Body of pancreas (tissue), 4 donors: ENCODE measurements around the gene APLNR. TPM values are rescaled to one million over a fixed set of nuclear protein-coding genes. Genes with fewer than 3 reads are reported as not detected.

Experiments
- ATAC-seq: fragments of 150-250 bp; one replicate; pipeline ENCODE4 v1.9.1; 2016
- DNase-seq, 4 donors: peaks; one replicate each; pipeline ENCODE4 v3.0.0-alpha.2; 2019
- H3K27ac ChIP-seq, 4 donors: fragments of 200-600 bp; sonication (generic); 1 replicate in 3 of 4; 2 replicates in 1 of 4; pipeline versions ENCODE4 v1.5.1 to v1.6.1; 2016 to 2019; ENCODE audit warnings: mild to moderate bottlenecking in 1 of 4, mixed read lengths in 1 of 4, moderate library complexity in 1 of 4
- H3K27me3 ChIP-seq, 2 donors: fragments of 200-600 bp; sonication (generic); one replicate each; pipeline ENCODE4 v1.6.0; 2016; ENCODE audit warnings: mild to moderate bottlenecking in 1 of 2
- H3K36me3 ChIP-seq, 2 donors: fragments of 200-600 bp; sonication (generic); replicated peaks in 1 of 2; 2 replicates each; pipeline ENCODE4 v1.5.1; 2016; ENCODE audit warnings: low read depth in 2 of 2; ENCODE audit not compliant: insufficient read depth in 1 of 2
- H3K4me1 ChIP-seq: fragments of 200-600 bp; sonication (generic); one replicate; pipeline ENCODE4 v1.6.0; 2016
- H3K4me3 ChIP-seq, 2 donors: fragments of 200-600 bp; sonication (generic); 1 replicate in 1 of 2; 2 replicates in 1 of 2; pipeline ENCODE4 v1.5.1; 2016 to 2019
- H3K9me3 ChIP-seq, 3 donors: fragments of 200-600 bp; sonication (generic); 1 replicate in 2 of 3; 2 replicates in 1 of 3; pipeline ENCODE4 v1.5.1; 2016
- POLR2A ChIP-seq, 3 donors: fragments of 450-650 bp; IDR thresholded peaks; one replicate each; pipeline ENCODE4 v1.6.1; 2016; ENCODE audit warnings: antibody characterized with exemption in 3 of 3, mild to moderate bottlenecking in 2 of 3
- WGBS, 2 donors: methylation state at CpG; one replicate each; pipeline ENCODE4 v1.1.5; 2017; 5-methylcytosine and 5-hydroxymethylcytosine counted together
- intact Hi-C: fragments of 100-400 bp; cut with DNase I; formaldehyde crosslinking; loops from one replicate; pipeline ENCODE4 v1.15.1; 2023
- total RNA-seq, 2 donors: library from RNA; depleted of rRNA; stranded (reverse); fragments of >200 nt; gene quantifications; one replicate each; pipeline ENCODE4 v1.1.0, GENCODE V29; 2016
- TF ChIP-seq, protein P1 (sequence below), 7 experiments: fragments of 450-650 bp in 4 of 7; fragments of 200-600 bp in 3 of 7; sonication (generic) in 3 of 7; IDR thresholded peaks; one replicate each; pipeline ENCODE4 v1.5.1; 2016 to 2019; ENCODE audit warnings: antibody characterized with exemption in 7 of 7

The APLNR gene
- total RNA-seq, 2 donors from 2014 or later: 0.66 to 1.3 TPM

DNA sequence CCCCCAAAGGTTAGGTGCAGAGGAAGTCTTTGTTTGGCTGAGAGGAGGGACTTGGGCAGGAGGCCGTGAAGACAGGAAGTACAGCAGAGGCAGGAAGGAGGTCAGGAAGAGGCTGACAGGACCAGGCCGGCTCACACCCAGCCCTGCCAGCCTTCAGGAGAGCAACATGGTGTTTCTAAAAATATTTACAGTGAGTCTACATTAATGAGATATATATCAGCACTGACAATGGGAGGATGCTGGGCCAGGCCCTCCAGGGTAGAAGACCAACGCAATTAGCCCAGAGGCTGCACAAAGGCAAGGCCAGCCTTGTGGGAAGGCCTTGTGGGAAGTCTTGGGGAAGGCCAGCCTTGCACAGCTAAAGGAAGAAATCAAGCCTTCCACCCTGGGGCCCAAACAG, 7.9 kb upstream of the APLNR start:
- no peaks in the 10 kb centered on the region for H3K4me1 ChIP-seq
- WGBS, 2 donors: 57 to 68% methylated on average over 3 of the region's 3 CpGs
- intact Hi-C loops: no loop called here
- no peaks in the 10 kb centered on the region for H3K27me3 ChIP-seq
- H3K9me3 ChIP-seq: no peaks in the 10 kb centered on the region
- no peak overlapping the region for H3K27ac ChIP-seq
- no peak overlapping the region for H3K4me3 ChIP-seq
- no peaks in the 10 kb centered on the region for H3K36me3 ChIP-seq
- ATAC-seq (no peak), DNase-seq (no peak)
- TF ChIP-seq, protein P1, sequence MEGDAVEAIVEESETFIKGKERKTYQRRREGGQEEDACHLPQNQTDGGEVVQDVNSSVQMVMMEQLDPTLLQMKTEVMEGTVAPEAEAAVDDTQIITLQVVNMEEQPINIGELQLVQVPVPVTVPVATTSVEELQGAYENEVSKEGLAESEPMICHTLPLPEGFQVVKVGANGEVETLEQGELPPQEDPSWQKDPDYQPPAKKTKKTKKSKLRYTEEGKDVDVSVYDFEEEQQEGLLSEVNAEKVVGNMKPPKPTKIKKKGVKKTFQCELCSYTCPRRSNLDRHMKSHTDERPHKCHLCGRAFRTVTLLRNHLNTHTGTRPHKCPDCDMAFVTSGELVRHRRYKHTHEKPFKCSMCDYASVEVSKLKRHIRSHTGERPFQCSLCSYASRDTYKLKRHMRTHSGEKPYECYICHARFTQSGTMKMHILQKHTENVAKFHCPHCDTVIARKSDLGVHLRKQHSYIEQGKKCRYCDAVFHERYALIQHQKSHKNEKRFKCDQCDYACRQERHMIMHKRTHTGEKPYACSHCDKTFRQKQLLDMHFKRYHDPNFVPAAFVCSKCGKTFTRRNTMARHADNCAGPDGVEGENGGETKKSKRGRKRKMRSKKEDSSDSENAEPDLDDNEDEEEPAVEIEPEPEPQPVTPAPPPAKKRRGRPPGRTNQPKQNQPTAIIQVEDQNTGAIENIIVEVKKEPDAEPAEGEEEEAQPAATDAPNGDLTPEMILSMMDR (IDR thresholded peaks at IDR 0.05): no peak
- TF ChIP-seq POLR2A (IDR thresholded peaks at IDR 0.05): no peak

DNA sequence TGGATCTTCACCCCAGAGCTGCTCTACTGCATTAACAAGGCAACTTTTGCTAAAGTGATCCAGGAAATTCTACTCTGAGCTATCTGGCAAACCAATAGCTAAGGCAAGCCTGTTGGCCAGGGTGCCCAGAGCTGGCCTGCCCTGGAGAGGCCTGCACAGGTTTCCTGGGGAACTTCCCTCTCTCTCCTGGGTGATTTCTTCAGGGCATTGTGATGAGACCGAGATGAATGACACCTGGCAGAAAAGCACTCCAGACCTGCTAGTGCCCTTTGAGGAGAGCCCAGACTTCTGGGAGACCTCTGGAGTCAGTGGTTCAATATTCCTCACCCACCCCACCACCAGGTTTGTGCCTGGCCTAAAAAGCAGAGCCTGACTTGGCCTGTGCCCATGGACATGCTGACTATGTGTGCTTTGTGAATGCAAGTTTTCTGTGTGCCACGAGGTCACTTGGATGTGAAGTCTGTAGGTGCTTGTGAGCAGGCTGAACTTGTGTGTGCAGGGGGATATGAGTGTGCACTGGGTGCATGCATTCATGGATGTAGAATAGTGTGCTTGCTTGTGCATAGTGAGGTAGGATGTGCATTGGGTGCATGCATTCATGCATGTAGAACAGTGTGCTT, 4.4 kb upstream of the APLNR start:
- Histone ChIP-seq H3K27ac (no peak overlapping the region), H3K4me1 (no peaks in the 10 kb centered on the region), H3K36me3 (no peaks in the 10 kb centered on the region), H3K9me3 (no peaks in the 10 kb centered on the region), H3K4me3 (no peak overlapping the region), H3K27me3 (no peaks in the 10 kb centered on the region)
- TF ChIP-seq POLR2A (IDR thresholded peaks at IDR 0.05): no peak
- TF ChIP-seq, protein P1 (IDR thresholded peaks at IDR 0.05): no peak
- WGBS, 2 donors: 44 to 50% methylated on average over 2 of the region's 2 CpGs
- DNase-seq: no peak
- intact Hi-C loops: no loop called here
- no peak for ATAC-seq

DNA sequence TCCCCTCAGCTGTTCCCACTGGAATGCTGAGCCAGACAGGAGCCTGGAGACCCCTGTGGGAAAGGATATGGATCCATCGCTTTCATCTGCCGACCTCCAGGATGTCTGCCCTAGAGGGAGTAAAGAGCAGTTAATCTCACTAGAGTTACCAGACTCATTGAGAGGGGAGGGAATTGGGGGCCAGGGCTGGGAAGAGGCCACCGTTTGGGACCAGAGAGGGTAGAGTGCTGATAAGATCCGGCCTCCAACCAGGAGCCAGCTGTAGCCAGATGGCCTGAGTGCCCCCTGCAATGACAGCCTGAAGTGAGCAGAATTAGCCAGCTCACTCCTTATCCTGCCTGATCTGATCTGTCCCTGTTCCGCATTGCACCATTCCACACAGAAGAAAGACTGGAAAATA, 3.7 kb upstream of the APLNR start:
- 44 to 49% methylated on average over 5 of the region's 5 CpGs for WGBS, 2 donors
- DNase-seq (no peak), ATAC-seq (no peak)
- H3K27me3 ChIP-seq: no peaks in the 10 kb centered on the region
- intact Hi-C loops: no loop called here
- no peak overlapping the region for H3K27ac ChIP-seq
- TF ChIP-seq, protein P1 (IDR thresholded peaks at IDR 0.05): no peak
- TF ChIP-seq POLR2A (IDR thresholded peaks at IDR 0.05): no peak
- H3K4me3 ChIP-seq: no peak overlapping the region
- H3K9me3 ChIP-seq: no peaks in the 10 kb centered on the region
- H3K4me1 ChIP-seq: no peaks in the 10 kb centered on the region
- H3K36me3 ChIP-seq: no peaks in the 10 kb centered on the region

DNA sequence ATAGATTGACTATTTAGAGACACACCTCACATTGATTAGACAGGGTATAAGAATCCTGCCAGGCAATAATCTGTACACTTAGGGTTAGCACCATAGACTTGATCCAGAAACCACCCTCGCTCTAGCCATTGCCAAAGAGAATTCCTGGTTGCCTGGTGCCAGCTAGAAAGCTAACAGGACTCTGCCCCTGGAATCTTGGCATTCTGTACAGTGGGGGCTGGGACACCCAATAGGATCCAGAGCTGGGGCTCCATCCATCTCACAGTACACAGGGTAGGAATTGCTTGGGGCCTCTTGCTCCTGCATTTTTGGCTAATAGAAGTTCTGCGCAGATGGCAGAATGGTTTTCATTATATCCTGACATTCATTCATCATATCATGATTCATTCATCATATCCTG, 3.0 kb upstream of the APLNR start:
- H3K36me3 ChIP-seq: no peaks in the 10 kb centered on the region
- H3K9me3 ChIP-seq: no peaks in the 10 kb centered on the region
- ATAC-seq (no peak), DNase-seq (no peak)
- no peak overlapping the region for H3K4me3 ChIP-seq
- H3K4me1 ChIP-seq: no peaks in the 10 kb centered on the region
- H3K27me3 ChIP-seq: no peaks in the 10 kb centered on the region
- no peak for TF ChIP-seq POLR2A (IDR thresholded peaks at IDR 0.05)
- TF ChIP-seq, protein P1 (IDR thresholded peaks at IDR 0.05): no peak
- WGBS, 2 donors: 53 to 79% methylated on average over 2 of the region's 2 CpGs
- H3K27ac ChIP-seq: no peak overlapping the region
- intact Hi-C loops: no loop called here

DNA sequence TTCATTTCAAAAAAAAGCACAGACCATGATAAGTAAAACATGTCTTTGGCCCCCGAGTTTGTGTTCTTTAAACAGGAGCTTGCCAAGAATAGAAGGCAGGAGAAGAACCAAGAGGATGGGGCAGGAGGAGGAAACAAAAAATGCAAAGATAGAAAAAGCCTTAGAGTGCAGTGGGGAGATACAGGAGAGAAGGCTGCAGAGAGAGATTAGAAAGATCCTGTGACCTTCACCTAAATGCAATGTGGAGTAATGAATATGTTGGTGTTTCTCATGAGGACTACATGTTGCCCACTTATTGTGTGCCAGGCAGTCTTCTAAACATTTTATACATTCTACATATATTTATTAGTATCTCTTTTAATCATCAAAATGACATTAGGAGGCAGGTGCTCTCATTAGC, 2.3 kb upstream of the APLNR start:
- WGBS, 2 donors: 61 to 74% methylated on average over 1 of the region's 1 CpG
- ATAC-seq: no peak
- Histone ChIP-seq H3K27ac (no peak overlapping the region), H3K4me1 (no peaks in the 10 kb centered on the region), H3K27me3 (no peaks in the 10 kb centered on the region), H3K4me3 (no peak overlapping the region), H3K9me3 (no peaks in the 10 kb centered on the region), H3K36me3 (no peaks in the 10 kb centered on the region)
- TF ChIP-seq, protein P1 (IDR thresholded peaks at IDR 0.05): no peak
- no peak for TF ChIP-seq POLR2A (IDR thresholded peaks at IDR 0.05)
- intact Hi-C loops: loop anchor here (10.0 kb wide), 1 partner anchor 95 kb away; no protein-coding TSS in a partner anchor
- DNase-seq: no peak
